HUES48 (cell line): ENCODE measurements around the gene RTP5.
"Not testable (repeated sequence)": the region's sequence is repeated elsewhere in the genome, so short reads cannot be mapped to it uniquely, and the experiment has no call there.

Experiments used
- H3K27ac ChIP-seq: one replicate; pipeline ENCODE4 v1.7.0; 2013; ENCODE audit warnings: low read depth, low read length, inconsistent platforms
- H3K27me3 ChIP-seq: 2 replicates; pipeline ENCODE4 v1.6.1; 2013; ENCODE audit warnings: mild to moderate bottlenecking, low read length; ENCODE audit not compliant: control insufficient read depth, insufficient read depth
- H3K36me3 ChIP-seq: 2 replicates; pipeline ENCODE4 v1.6.1; 2013; ENCODE audit warnings: low read length; ENCODE audit not compliant: control insufficient read depth, insufficient read depth
- H3K4me1 ChIP-seq: 2 replicates; pipeline ENCODE4 v1.6.1; 2013; ENCODE audit warnings: mild to moderate bottlenecking, low read length; ENCODE audit not compliant: control insufficient read depth, insufficient read depth
- H3K4me3 ChIP-seq: 2 replicates; pipeline ENCODE4 v1.5.1; 2013; ENCODE audit warnings: mild to moderate bottlenecking, low read depth, low read length
- H3K9ac ChIP-seq: 2 replicates; pipeline ENCODE4 v1.6.1; 2013; ENCODE audit warnings: mild to moderate bottlenecking, low read depth, low read length, moderate library complexity
- H3K9me3 ChIP-seq: 2 replicates; pipeline ENCODE4 v1.6.1; 2013; ENCODE audit warnings: low read length; ENCODE audit not compliant: control insufficient read depth, insufficient read depth

The RTP5 gene

GRCh38 chr2:241869087-241869961 lies at the start of gene RTP5:
TSS of gene RTP5 (plus strand) at chr2:241869729. CDS start at chr2:241869757, 28 bp downstream.
- peaks cover 4% of the 10 kb centered on the region; the same call in 1 of the 2 replicates for H3K9me3 ChIP-seq
- no peak within 1 kb of the TSS for H3K27ac ChIP-seq
- no peaks in the 10 kb centered on the region for H3K36me3 ChIP-seq
- H3K9ac ChIP-seq = no peak within 1 kb of the TSS
- H3K27me3 ChIP-seq = 0 out of 2 replicates have a peak, but pooled peaks cover 3% of the 10 kb centered on the region
- no peaks in the 10 kb centered on the region; the same call in 1 of the 2 replicates for H3K4me1 ChIP-seq
- H3K4me3 ChIP-seq = no peak within 1 kb of the TSS

- not testable (repeated sequence) for H3K9ac ChIP-seq, H3K4me1 ChIP-seq, H3K4me3 ChIP-seq, H3K9me3 ChIP-seq, H3K36me3 ChIP-seq, H3K27ac ChIP-seq
- peaks cover 11% of the 10 kb centered on the region for H3K27me3 ChIP-seq
These were observed 49.4 kb upstream of the RTP5 start for GRCh38 chr2:241819947-241820624.

- H3K27me3 ChIP-seq = peaks cover 11% of the 10 kb centered on the region
- H3K36me3 ChIP-seq = no peaks in the 10 kb centered on the region
- no peak overlapping the region for H3K9ac ChIP-seq
- no peak overlapping the region for H3K27ac ChIP-seq
- H3K4me1 ChIP-seq = no peaks in the 10 kb centered on the region
- no peaks in the 10 kb centered on the region for H3K9me3 ChIP-seq
- H3K4me3 ChIP-seq = no peak overlapping the region
These were observed 48.7 kb upstream of the RTP5 start for GRCh38 chr2:241820625-241821384.

GRCh38 chr2:241821460-241822263 lies 47.9 kb upstream of the RTP5 start:
- H3K9me3 ChIP-seq = 0 out of 2 replicates have a peak, but pooled peaks cover 1% of the 10 kb centered on the region
- H3K9ac ChIP-seq = no peak overlapping the region
- no peak overlapping the region for H3K4me3 ChIP-seq
- no peak overlapping the region for H3K27ac ChIP-seq
- H3K27me3 ChIP-seq = peaks cover 11% of the 10 kb centered on the region
- no peaks in the 10 kb centered on the region for H3K36me3 ChIP-seq
- no peaks in the 10 kb centered on the region for H3K4me1 ChIP-seq

- peaks cover 11% of the 10 kb centered on the region for H3K27me3 ChIP-seq
- H3K36me3 ChIP-seq = no peaks in the 10 kb centered on the region
- no peak overlapping the region for H3K9ac ChIP-seq
- no peaks in the 10 kb centered on the region for H3K4me1 ChIP-seq
- H3K27ac ChIP-seq = no peak overlapping the region
- H3K9me3 ChIP-seq = 0 out of 2 replicates have a peak, but pooled peaks cover 5% of the 10 kb centered on the region
- H3K4me3 ChIP-seq = no peak overlapping the region
These were observed 47.3 kb upstream of the RTP5 start for GRCh38 chr2:241822264-241822623.

GRCh38 chr2:241823531-241824437 lies 45.7 kb upstream of the RTP5 start:
- H3K36me3 ChIP-seq, H3K4me3 ChIP-seq, H3K9ac ChIP-seq: not testable (repeated sequence)

GRCh38 chr2:241827394-241827793 lies 42.1 kb upstream of the RTP5 start:
- Histone ChIP-seq H3K27me3 (peaks cover 11% of the 10 kb centered on the region), H3K36me3 (no peaks in the 10 kb centered on the region), H3K4me3 (no peak overlapping the region), H3K4me1 (no peaks in the 10 kb centered on the region), H3K9ac (no peak overlapping the region), H3K27ac (no peak overlapping the region), H3K9me3 (0 out of 2 replicates have a peak, but pooled peaks cover 9% of the 10 kb centered on the region)

More at GRCh38 chr2:241823531-241824437, 45.7 kb upstream of the RTP5 start:
- not testable (repeated sequence) for H3K27ac ChIP-seq, H3K9me3 ChIP-seq, H3K4me1 ChIP-seq
- peaks cover 11% of the 10 kb centered on the region for H3K27me3 ChIP-seq

GRCh38 chr2:241833101-241833663 lies 36.3 kb upstream of the RTP5 start:
- no peaks in the 10 kb centered on the region for H3K4me1 ChIP-seq
- H3K9me3 ChIP-seq = no peaks in the 10 kb centered on the region
- no peak overlapping the region for H3K4me3 ChIP-seq
- H3K27ac ChIP-seq = no peak overlapping the region
- H3K9ac ChIP-seq = no peak overlapping the region
- H3K36me3 ChIP-seq = no peaks in the 10 kb centered on the region
- no peaks in the 10 kb centered on the region for H3K27me3 ChIP-seq

GRCh38 chr2:241833756-241834526 lies 35.6 kb upstream of the RTP5 start:
- H3K27me3 ChIP-seq, H3K9me3 ChIP-seq, H3K4me1 ChIP-seq, H3K36me3 ChIP-seq, H3K4me3 ChIP-seq, H3K9ac ChIP-seq, H3K27ac ChIP-seq: not testable (repeated sequence)
